NCI-H1694 treated with DMSO at 0.1 percent for 48 hours (cell line): ENCODE measurements around the gene CRB1.
A peak's percentile ranks its signal among the peaks of the same experiment; 100 is the strongest.

Source experiments
- DNase-seq: peaks from one replicate; lab custom pipeline; 2025; lab: John Stamatoyannopoulos, UW

The CRB1 gene

DNA sequence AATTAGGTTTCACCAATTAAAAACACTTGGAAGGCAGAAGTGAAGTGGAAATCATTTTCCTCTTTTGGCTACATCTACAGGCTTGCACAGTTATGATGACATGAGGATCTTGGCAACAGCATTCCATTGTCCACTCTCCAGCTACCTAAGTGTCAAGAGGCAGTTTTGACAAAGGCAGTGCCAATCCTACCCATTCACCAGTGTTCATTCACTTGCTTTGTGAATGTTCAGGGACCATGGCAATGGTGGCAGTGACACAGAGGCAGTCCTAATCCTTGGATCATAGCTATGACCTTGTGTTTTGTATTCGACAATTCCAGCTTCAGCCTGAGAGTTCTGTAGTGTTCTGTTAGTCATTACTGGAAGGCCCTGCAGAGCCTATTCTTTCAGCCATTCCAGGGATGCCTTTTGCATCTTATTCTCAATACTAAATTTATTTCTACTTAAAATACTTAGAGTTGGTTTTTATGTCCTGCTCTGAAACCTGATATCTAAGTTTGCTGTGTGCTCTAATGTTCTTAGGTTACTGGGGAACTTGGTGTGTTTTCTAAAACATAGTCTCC is 36.7 kb downstream of the CRB1 start:
- DNase-seq, result no peak

DNA sequence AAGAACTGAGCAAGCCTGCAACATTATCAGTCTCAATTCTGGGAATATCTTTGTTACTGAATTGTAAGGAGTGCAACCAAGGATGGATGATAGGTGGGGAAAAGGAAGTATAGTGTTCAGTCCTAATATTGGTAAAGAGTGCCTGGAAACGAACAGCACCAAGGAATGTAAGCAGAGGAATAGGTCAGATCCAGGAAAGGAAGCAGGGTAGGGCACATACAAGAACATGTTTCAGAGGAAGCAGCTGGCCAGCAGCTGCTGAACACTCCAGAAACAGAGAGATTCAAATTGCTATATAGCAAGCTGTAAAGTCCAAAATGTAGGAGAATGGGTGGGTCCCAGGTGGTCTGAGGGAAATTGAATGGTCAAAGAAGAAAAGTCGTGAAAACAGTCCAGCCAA is 37.9 kb downstream of the CRB1 start:
- no peak for DNase-seq

DNA sequence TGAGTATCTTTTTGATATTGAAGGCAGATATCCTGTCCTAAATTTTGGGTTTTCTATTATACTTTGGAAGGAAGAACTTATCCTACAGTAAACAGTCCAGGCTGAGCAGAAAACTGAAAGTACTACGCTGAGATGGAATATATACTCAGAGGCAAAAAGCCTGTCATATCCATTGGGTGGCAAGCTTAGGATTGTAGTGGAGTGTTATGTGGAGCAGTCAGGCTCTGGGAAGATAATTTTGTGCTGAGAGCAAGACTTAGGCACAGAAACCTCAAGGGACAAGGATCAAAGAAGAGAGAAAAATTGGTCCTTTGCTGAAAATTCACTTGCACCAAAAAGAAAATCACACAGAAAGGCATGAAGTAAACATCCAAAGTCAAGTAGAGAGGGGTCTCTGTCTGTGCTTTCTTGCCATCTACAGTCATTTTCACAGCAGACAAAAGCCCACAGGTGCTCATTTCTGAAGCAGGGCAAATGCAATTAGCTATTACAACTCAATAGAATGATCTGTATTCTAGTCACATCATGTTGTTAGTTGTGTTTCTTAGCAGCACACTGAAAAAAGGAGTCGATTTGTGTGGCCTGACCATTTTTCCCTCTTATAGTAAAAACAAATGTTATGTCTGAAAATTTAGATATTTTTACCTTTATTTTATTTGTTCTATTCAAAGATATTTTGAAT is 38.5 kb downstream of the CRB1 start:
- no peak for DNase-seq

DNA sequence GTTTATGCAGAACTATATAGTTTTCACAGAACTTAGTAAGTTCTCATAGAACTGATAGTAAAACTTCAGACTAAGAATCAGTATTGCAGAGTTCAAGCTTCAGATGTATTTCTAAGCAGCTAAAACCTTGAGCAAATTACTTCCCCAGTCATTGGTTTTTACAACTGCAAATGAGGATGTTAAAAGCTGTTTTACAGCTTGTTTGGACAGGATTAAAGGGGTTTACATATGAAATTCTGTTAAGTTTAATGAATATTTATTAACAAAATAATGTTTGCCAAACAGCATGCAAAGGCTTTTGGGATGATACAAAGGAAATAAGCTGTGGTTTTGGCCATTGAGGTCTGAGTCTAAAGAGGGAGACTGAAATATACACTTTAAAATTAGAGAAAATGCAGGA is 39.1 kb downstream of the CRB1 start:
- DNase-seq, result no peak

DNA sequence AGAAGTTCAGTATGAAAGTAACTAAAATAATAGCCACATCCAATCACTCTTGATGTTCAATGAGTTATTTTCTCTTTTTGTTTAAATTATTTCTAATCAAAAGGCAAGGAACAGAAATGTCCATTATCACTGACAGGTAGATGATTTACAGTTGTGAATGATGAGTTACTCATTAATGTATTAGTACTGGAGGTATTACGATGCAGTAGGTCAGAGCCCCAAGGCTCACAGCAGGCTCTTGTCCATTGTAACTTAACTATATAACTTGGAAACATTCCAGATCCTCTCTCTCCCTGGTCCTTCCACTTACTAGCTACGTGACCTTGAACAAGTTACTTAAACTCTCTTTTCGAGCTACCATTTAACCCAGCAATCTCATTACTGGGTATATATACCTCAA is 39.5 kb downstream of the CRB1 start:
- no peak for DNase-seq

DNA sequence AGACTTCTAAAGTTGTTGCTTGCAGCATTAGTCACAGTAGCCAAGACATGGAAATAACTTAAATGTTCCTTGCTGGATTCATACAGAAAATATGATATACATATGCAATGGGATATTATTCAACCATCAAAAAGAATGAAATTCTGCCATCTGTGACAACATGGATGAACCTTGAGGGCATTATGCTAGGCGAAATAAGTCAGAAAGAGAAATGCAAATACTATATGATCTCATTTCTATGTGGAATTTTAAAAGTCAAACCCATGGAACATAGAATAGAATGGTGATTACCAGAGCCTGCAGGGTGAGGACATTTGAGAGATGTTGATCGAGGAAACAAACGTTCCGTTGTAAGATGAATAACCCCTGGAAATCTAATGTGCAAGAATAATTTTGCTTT is 43.0 kb downstream of the CRB1 start:
- no peak for DNase-seq

DNA sequence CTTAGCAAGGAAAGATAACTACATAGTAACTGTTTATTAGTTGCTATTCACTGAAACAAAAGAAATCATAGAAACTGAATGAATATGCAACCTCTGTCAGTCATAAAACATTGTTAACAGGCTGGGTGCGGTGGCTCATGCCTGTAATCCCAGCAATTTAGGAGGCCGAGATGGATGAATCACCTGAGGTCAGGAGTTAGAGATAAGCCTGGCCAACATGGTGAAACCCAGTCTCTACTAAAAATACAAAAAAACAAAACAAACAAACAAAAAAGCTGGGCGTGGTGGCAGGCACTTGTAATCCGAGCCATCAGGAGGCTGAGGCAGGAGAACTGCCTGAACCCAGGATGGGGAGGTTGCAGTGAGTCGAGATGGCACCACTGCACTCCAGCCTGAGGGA is 44.1 kb downstream of the CRB1 start:
- no peak for DNase-seq

DNA sequence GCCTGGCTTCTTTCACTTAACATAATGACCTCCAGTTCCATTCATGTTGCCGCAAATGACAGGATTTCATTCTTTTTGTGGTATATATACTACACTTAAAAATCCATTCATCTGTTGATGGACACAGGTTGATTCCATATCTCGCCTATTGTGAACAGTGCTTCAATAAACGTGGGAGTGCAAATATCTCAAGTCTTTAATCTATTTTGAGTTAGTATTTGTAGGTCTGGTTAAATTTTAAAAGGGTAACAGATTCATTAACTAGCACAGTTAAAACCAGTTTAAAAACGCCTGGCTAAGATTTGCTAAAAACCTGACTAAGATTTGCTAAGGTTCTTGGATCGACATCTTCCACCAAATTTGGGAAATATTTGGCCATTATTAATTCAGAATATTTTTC is 45.7 kb downstream of the CRB1 start:
- DNase-seq, result no peak

DNA sequence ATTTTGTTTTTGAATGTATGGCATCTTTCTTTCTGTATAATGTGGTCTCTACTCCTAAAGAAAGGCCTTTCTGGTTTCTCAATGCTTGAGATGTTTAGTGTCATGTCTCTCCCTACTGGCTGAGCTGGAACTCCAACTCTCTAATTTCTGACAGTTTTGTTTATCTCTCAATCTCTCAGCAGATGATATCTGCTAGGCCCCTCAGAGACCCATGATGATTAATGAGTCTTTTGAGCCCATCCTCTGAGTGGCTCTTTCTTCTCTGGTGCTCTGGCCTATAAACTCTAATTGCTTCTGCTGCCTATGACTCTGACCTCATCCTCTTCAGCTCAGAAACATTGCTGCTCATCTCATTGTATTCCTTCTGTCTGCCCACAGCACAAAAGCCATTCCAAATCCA is 46.6 kb downstream of the CRB1 start:
- DNase-seq, result no peak

DNA sequence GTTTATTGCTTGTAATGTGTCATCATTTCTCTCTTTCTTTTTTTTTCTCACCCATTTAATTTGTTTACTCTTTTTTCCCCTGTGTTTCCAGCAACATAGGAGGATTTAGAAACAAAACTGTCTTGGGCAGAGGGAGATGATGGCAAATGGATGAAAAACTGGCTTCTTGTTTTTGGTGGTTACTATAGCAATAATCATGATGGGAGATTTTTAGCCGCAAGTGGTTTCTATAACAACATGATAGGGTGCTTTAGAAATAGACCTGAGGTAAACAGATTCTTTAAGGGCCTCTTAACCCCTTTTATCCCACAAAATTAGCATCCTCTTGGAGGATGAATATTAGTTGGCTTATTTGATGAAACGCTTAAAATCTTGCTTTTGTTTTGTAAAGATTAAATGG is 51.6 kb downstream of the CRB1 start:
- no peak for DNase-seq

DNA sequence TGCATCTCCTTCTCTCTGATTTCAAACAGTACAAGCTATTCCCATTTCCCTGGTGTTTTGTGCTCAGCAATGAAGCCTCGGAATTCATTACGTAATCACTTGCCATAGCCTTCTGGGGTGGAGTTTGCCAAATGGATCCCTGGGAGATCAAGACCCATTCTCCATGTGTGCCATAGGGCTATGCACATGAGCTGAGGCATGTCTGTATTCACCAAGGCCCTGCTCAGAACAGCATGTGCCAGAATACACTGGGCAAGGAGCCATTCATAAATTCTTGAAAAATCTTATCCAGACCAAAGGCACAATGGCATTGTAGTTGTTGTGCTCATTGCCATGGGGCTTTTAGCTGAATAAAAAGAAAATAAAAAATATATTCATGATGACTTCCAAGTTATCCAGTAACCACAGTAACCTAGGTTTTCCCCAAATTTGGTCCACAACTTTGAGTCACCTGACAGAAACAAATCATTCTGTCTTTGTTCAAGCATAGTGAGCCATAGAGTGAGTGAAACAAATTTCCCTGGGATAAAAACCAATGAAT is 53.0 kb downstream of the CRB1 start:
- DNase-seq, result no peak

DNA sequence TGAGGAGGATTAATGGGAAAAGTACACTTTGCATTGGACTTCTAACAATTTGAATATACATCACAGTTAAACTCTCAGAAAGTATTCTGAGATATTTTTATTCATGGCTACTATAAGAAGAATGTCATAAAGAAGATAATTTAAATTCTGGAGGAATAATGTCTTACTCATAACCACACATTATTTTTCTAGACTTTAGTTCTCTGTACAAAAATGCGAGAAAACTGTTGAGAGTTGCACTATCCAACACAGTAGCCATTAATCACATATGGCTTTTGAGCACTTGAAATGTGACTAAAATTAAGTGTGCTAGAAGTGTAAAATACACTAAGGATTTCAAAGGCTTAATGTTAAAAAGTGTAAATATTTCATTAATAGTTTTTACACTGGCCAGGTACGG is 53.8 kb downstream of the CRB1 start:
- no peak for DNase-seq

DNA sequence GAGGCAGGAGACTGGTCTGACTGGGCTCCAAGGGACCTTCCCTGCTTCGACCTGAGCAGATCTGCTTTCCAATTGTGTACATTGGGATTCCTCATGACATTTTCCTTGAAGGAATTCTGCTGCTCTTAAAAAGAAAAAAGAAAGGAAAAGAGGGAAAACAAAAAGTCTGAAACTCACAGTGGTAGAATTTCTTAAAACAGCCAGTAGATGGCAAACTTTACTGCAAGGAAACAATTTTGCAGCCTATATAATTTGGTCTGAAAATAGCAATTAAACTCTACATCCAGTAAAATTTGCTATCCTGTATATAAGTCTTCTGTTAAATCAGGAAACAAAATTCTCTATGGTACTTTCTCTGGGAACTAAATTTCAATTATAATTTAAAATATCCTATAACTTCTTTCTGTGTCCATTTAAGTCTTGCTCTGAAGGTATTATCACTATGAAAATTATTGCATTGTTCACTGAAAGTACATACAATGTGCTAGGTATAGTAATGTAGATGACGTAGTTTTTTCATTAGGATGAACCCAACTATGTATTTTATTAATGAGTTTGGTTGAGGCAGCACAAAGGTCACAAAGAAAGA is 59.8 kb downstream of the CRB1 start:
- DNase-seq, result peak; percentile 30

DNA sequence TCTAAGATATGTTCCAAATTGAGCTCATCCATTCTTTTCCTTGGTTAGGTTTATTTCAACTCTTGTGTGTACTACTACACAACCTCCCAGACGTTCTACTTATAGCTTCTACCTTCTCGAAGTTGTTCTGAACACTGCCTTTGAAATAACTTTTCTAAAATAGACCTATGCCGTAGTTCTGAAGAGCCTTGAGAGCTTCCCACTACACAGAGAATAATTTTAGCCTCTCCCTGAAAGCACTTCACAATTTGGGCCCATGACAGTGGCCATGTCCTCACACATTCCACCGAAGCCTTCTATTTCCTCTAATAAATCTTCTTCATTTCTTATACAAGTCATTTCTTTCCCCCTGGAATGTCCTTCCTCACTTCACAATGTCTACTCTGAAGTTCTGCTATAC is 62.2 kb downstream of the CRB1 start:
- DNase-seq, result no peak

DNA sequence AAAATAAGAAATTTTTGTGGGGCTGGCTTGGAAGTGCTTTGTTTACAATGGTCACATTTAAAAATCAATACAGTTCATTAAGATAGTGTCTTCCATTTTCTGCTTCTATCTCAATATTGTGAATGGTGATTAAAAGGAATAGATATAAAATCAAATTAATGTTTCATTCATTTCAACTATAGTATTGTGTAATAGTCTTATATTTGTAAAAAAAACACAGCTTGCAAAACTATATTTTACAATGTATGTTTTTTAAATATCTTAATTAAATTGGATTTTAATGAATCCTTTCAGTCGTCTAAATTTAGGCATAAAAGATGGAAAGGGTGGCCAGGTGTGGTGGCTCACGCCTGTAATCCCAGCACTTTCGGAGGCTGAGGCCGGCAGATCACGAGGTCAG is 63.5 kb downstream of the CRB1 start:
- no peak for DNase-seq

DNA sequence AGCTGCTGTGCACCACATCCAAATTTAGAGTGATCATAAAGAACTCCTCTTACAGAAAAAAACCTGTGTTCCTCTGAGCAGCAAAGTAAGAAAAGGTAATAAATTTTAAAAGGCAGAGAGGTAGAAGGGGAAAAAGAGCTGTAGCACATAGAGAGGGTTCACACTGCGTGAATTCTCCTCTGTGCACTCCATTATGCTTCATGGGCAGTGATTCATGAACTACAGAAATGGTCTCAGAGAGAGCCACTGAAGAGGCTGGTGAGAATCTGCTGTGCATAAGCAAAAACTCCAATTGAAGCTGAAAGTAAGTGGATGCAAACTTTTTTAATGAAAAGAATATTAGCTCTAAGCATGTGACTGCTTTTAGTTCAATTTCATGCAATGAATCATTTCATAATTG is 65.0 kb downstream of the CRB1 start:
- DNase-seq, result no peak

DNA sequence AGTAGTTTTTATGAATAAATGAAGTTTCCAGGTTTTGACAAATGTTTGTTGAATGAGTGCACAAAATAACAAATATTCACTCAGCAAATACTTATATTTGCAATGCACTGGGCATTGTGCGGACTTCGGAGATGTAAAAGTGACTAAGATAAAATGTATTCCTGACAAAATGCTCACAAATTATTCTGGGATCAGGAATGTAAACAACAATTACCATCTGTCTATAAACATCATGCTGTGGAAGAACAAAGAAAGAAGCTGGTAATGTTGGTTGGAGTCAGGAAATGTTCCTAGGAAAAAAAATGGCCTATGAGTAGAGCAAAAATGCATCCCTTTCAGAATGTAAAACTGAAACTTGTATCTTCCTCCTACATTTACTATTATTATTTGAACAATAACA is 68.5 kb downstream of the CRB1 start:
- no peak for DNase-seq

DNA sequence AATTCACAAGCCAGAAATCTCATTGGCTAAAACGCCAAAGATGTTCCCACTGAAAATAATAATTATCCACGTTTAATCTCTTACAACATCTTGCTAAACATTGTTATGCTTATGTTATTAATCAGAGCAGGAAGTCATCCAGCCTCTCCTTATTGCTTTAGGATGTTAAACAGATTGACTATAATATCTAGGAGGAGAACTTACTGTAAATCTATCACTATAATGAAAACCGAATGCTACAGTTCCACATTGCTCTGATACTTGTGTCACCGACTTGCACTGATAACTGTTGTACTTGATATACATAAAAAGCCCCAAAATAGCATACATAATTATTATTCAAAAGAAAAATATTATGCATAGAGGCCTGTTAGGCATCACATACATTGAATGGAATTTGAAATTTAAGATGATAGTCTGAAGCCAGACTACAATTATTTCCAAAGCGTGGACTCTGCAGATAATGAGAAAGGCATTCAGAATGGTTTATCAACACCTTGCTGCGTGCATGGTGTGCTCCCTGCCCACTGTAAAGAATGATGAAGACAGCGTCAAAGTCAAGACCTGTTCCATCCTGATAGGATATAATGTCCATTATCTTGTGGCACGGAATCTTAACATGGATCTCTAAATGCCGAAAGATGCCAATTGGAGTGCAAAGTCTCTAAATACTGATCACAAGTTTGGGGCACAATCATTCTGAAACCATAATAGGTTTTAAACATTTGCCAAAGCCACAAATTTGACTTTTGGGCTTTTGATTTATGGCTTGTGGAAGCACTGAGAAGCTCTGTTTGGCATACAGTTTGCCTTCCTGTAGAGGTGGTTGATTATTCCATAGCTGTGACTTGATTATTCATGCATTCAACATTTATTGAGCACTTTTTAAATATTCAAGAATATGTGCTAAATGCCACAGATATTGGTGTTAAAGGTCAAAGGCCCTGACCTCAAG is 71.3 kb downstream of the CRB1 start:
- no peak for DNase-seq

DNA sequence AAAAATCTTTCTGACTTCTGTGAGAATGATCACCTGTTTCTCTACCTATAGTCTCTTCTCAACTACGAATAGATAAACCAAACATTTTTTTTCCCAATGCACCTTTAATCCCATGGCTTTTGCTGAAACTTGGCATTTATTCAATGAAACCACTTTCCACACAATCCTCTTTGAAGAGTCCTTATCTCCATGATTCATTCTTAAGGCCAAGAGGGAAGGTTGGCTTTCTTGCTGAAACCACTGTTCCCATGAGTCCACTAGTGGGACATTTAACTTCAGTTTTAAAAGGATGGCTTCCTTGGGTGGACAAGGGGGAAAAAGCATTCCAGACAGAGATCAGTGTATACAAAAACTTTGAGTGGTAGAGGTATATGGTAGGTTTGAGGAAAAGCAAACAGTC is 73.6 kb downstream of the CRB1 start:
- no peak for DNase-seq

DNA sequence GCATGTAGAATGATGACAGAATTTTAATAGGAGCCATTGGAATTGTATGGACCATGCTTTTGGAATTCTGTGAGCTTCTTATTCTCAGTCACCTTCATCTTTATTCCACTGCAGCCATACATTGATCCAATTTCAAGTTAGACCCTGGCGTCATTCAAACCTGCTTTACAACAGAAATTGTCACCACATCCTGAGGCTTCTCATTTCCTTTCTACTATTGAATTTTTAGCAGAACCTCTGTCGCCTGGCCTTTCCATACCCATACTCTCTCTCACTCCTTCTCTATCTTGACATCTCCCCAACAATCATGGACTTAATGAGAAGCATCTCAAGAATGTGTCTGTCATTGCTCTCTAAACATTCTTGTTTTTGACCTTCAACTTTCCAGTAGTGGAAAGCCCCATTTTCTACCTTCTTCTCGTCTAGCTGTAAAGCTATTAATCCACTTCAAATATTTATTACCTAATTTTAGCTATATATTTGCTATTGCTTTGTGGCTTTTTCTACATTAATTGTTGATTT is 74.1 kb downstream of the CRB1 start:
- DNase-seq, result no peak

DNA sequence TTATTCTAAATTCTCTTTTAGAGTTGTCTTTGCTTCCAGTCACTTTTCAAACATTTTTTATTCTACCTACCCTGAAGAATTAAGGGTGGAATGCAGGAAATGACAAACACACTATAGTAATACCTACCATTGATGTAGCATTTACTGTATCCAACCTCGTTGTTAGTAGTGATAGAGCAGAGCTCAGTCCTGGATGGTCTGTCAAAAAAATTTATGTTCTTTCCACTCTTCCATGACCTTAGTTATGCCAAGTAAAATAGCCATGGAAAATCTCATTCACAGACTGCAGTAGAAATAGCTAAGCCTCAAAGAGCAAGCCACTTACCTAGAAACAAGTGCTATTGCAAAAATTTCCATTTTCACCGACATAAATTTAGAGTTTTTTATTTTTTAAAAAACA is 74.6 kb downstream of the CRB1 start:
- no peak for DNase-seq

DNA sequence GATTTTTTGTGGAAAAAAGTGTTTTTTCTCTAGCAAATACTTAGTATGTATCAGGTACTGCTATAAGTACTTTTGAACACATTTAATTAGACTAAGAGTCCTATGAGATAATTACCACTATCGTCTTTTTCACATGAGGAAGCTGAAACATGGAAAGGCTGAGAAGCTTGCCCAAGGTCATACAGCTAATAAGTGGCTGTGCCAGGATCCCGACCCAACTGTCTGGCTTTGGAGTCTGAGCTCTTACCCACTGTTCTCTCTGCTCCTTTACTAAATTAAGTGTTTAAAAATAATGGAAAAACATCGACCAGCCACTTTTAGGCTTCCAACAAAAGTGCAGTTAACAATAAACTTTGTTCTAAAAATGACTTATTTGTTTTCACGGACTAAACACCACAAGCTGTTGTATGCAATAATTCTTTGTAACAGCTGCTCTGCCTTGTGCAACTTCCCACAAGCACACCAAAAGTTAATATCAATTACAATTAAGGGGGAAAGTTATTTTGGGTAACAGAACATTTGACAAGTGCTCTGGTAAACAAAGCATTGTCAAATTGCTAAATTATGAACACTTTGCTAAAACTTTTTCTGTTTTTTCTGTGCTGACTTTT is 75.7 kb downstream of the CRB1 start:
- peak; percentile 17 for DNase-seq
